H1 (cell line): ENCODE measurements around the gene AP4B1. TPM values are rescaled to one million over a fixed set of nuclear protein-coding genes. Genes with fewer than 3 reads are reported as not detected.

Experiments
- CTCF ChIA-PET: fragments of 300-600 bp; sonication (Branson Sonifier 250); formaldehyde crosslinking; loops from one replicate; lab custom pipeline; 2021; ENCODE audit not compliant: partially characterized antibody; lab: Charles Lee
- POLR2A ChIA-PET: fragments of 300-600 bp; sonication (Branson Sonifier 250); formaldehyde crosslinking; loops from one replicate; lab custom pipeline; 2021; ENCODE audit warnings: inconsistent platforms; ENCODE audit not compliant: partially characterized antibody; lab: Charles Lee
- DNase-seq, 2 experiments: peaks; one replicate each; pipeline versions ENCODE4 v3.0.0 to v3.0.0-alpha.2; 2010 to 2022; ENCODE audit warnings: low spot score in 2 of 2, low read depth in 1 of 2, mixed read lengths in 1 of 2
- FAIRE-seq: peaks from 2 replicates; lab custom pipeline; 2011; peaks lifted over from hg19 to GRCh38; lab: Jason Lieb, UNC
- H2AFZ ChIP-seq: 2 replicates; pipeline ENCODE4 v1.8.1; 2012; ENCODE audit warnings: low read length, inconsistent platforms
- H2AK5ac ChIP-seq: 2 replicates; pipeline ENCODE4 v1.6.1; 2013; ENCODE audit warnings: low read depth, low read length
- H2BK120ac ChIP-seq: replicated peaks from 2 replicates; pipeline ENCODE3; 2013; ENCODE audit warnings: low read depth, low read length, inconsistent platforms
- H2BK12ac ChIP-seq: 2 replicates; pipeline ENCODE4 v1.6.1; 2013; ENCODE audit warnings: low read depth, low read length
- H2BK15ac ChIP-seq: 2 replicates; pipeline ENCODE4 v1.6.1; 2013; ENCODE audit warnings: low read length
- H2BK20ac ChIP-seq: 2 replicates; pipeline ENCODE4 v1.6.1; 2013; ENCODE audit warnings: low read length
- H2BK5ac ChIP-seq: 2 replicates; pipeline ENCODE4 v1.6.1; 2013; ENCODE audit warnings: low read depth, low read length
- H3K14ac ChIP-seq: 2 replicates; pipeline ENCODE4 v1.6.1; 2013; ENCODE audit warnings: inconsistent platforms; ENCODE audit not compliant: insufficient read length
- H3K18ac ChIP-seq: 2 replicates; pipeline ENCODE4 v1.6.1; 2013; ENCODE audit warnings: low read length; ENCODE audit errors: extremely low read depth
- H3K23ac ChIP-seq: 2 replicates; pipeline ENCODE4 v1.6.1; 2013; ENCODE audit warnings: inconsistent platforms; ENCODE audit not compliant: insufficient read length
- H3K23me2 ChIP-seq: 2 replicates; pipeline ENCODE4 v1.6.1; 2013; ENCODE audit warnings: low read depth, low read length
- H3K27ac ChIP-seq: 2 replicates; pipeline ENCODE4 v1.6.1; 2011; ENCODE audit warnings: low read depth, low read length, inconsistent platforms
- H3K27me3 ChIP-seq, 4 experiments: replicated peaks in 1 of 4; 1 replicate in 1 of 4; 2 replicates in 3 of 4; pipeline versions ENCODE4 v1.6.1 to v1.8.1; 2011 to 2013; ENCODE audit warnings: low read length in 3 of 4, mild to moderate bottlenecking in 3 of 4, inconsistent platforms in 2 of 4, mixed read lengths in 2 of 4, moderate library complexity in 1 of 4; ENCODE audit not compliant: control insufficient read depth in 3 of 4, insufficient read depth in 3 of 4; ENCODE audit errors: extremely low read depth in 1 of 4
- H3K36me3 ChIP-seq, 4 experiments: 2 replicates each; pipeline versions ENCODE4 v1.6.1 to v1.8.1; 2011 to 2013; ENCODE audit warnings: mild to moderate bottlenecking in 4 of 4, low read length in 3 of 4, moderate library complexity in 2 of 4, control low read depth in 1 of 4, inconsistent platforms in 1 of 4; ENCODE audit not compliant: insufficient read depth in 4 of 4, control insufficient read depth in 2 of 4
- H3K4ac ChIP-seq: replicated peaks from 2 replicates; pipeline ENCODE3; 2013; ENCODE audit warnings: low read length, low read depth, mixed read lengths, inconsistent platforms; ENCODE audit not compliant: insufficient read length
- H3K4me1 ChIP-seq, 4 experiments: replicated peaks in 1 of 4; 1 replicate in 1 of 4; 2 replicates in 3 of 4; pipeline versions ENCODE4 v1.6.1 to v1.8.1; 2011 to 2013; ENCODE audit warnings: low read length in 3 of 4, inconsistent platforms in 2 of 4, mixed read lengths in 1 of 4; ENCODE audit not compliant: insufficient read depth in 4 of 4, control insufficient read depth in 3 of 4
- H3K4me2 ChIP-seq, 2 experiments: 2 replicates each; pipeline versions ENCODE4 v1.6.1 to v1.8.1; 2011 to 2013; ENCODE audit warnings: low read depth in 2 of 2, low read length in 2 of 2, control low read depth in 1 of 2, inconsistent platforms in 1 of 2, mild to moderate bottlenecking in 1 of 2; ENCODE audit not compliant: insufficient read depth in 1 of 2
- H3K4me3 ChIP-seq, 4 experiments: fragments of 200-600, 300-600 bp in 1 of 4; sonication (generic), shearing (Covaris generic), sonication (Bioruptor Twin) in 1 of 4; 2 replicates each; pipeline versions ENCODE4 v1.5.1 to v1.8.1; 2011 to 2016; ENCODE audit warnings: low read length in 4 of 4, low read depth in 3 of 4, control low read depth in 2 of 4, inconsistent platforms in 2 of 4, mild to moderate bottlenecking in 2 of 4, mixed read lengths in 1 of 4, moderate library complexity in 1 of 4; ENCODE audit not compliant: insufficient read depth in 2 of 4; ENCODE audit errors: extremely low read depth in 1 of 4
- H3K56ac ChIP-seq: replicated peaks from 2 replicates; pipeline ENCODE3; 2013; ENCODE audit warnings: low read depth, mild to moderate bottlenecking, mixed read lengths, low read length, inconsistent platforms; ENCODE audit not compliant: insufficient read length
- H3K79me1 ChIP-seq: 2 replicates; pipeline ENCODE4 v1.6.1; 2013; ENCODE audit warnings: low read depth, low read length, control low read depth
- H3K79me2 ChIP-seq, 2 experiments: 2 replicates each; pipeline versions ENCODE4 v1.6.1 to v1.8.1; 2012 to 2013; ENCODE audit warnings: low read length in 2 of 2, mild to moderate bottlenecking in 2 of 2, inconsistent platforms in 1 of 2; ENCODE audit not compliant: insufficient read depth in 2 of 2, control insufficient read depth in 1 of 2
- H3K9ac ChIP-seq, 4 experiments: replicated peaks in 1 of 4; 1 replicate in 1 of 4; 2 replicates in 3 of 4; pipeline versions ENCODE4 v1.6.1 to v1.8.1; 2011 to 2013; ENCODE audit warnings: low read depth in 3 of 4, low read length in 3 of 4, control low read depth in 2 of 4, mild to moderate bottlenecking in 2 of 4, moderate library complexity in 2 of 4, inconsistent platforms in 1 of 4; ENCODE audit errors: extremely low read depth in 1 of 4
- H3K9me3 ChIP-seq, 2 experiments: 2 replicates each; pipeline versions ENCODE4 v1.6.1 to v1.8.1; 2012 to 2013; ENCODE audit warnings: mild to moderate bottlenecking in 2 of 2, moderate library complexity in 2 of 2, control low read depth in 1 of 2, inconsistent platforms in 1 of 2, low read depth in 1 of 2, low read length in 1 of 2, mixed read lengths in 1 of 2; ENCODE audit not compliant: insufficient read depth in 2 of 2
- H4K20me1 ChIP-seq, 2 experiments: replicated peaks in 1 of 2; 2 replicates each; pipeline versions ENCODE3 to v1.8.1; 2011 to 2013; ENCODE audit warnings: inconsistent platforms in 2 of 2, low read length in 2 of 2, mild to moderate bottlenecking in 1 of 2; ENCODE audit not compliant: insufficient read depth in 2 of 2, control insufficient read depth in 1 of 2
- H4K5ac ChIP-seq: 2 replicates; pipeline ENCODE4 v1.6.1; 2013; ENCODE audit warnings: low read length, low read depth, mixed read lengths, inconsistent platforms; ENCODE audit not compliant: insufficient read length
- H4K8ac ChIP-seq: 2 replicates; pipeline ENCODE4 v1.8.0; 2013; ENCODE audit warnings: mild to moderate bottlenecking, moderate library complexity, low read length, inconsistent platforms; ENCODE audit not compliant: insufficient read depth; ENCODE audit errors: extremely low read depth
- H4K91ac ChIP-seq: replicated peaks from 2 replicates; pipeline ENCODE3; 2013; ENCODE audit warnings: low read length, mixed read lengths, inconsistent platforms; ENCODE audit not compliant: insufficient read length
- EZH2 ChIP-seq: fragments of 200-600 bp; sonication (generic); IDR thresholded peaks from 2 replicates; pipeline ENCODE4 v1.7.1; 2012; ENCODE audit warnings: low read depth, mild to moderate bottlenecking, moderate library complexity, low read length, inconsistent platforms; ENCODE audit not compliant: severe bottlenecking
- FOSL1 ChIP-seq: IDR thresholded peaks from 2 replicates; pipeline ENCODE4 v1.6.1; 2011; ENCODE audit warnings: mild to moderate bottlenecking, low read depth, low read length, moderate library complexity; ENCODE audit not compliant: insufficient read depth
- GABPA ChIP-seq: IDR thresholded peaks from 2 replicates; pipeline ENCODE4 v1.6.1; 2011; ENCODE audit warnings: mild to moderate bottlenecking, low read length, moderate library complexity, borderline replicate concordance; ENCODE audit not compliant: insufficient read depth
- GTF2F1 ChIP-seq: IDR thresholded peaks from 2 replicates; pipeline ENCODE4 v1.6.1; 2012; ENCODE audit warnings: low read depth, low read length, improper control_type of control experiment, borderline replicate concordance
- JUN ChIP-seq: IDR thresholded peaks from 2 replicates; pipeline ENCODE4 v1.6.1; 2011; ENCODE audit warnings: low read depth, mild to moderate bottlenecking, improper control_type of control experiment, low read length
- PHF8 ChIP-seq: fragments of 200-600 bp; sonication (generic); conservative IDR thresholded peaks from 2 replicates; pipeline ENCODE4 v1.7.1; 2012; ENCODE audit warnings: low read depth, mild to moderate bottlenecking, inconsistent platforms, low read length, moderate library complexity
- SIX5 ChIP-seq: IDR thresholded peaks from 2 replicates; pipeline ENCODE4 v1.6.1; 2011; ENCODE audit warnings: mild to moderate bottlenecking, low read depth, low read length
- SUZ12 ChIP-seq: fragments of 200-600 bp; sonication (generic); IDR thresholded peaks from 2 replicates; pipeline ENCODE4 v1.6.1; 2012; ENCODE audit warnings: mild to moderate bottlenecking, inconsistent platforms, low read length, moderate library complexity, mixed read lengths
- TAF7 ChIP-seq: optimal IDR thresholded peaks from 2 replicates; pipeline ENCODE3; 2011; ENCODE audit warnings: low read depth, mild to moderate bottlenecking, inconsistent platforms, low read length, moderate library complexity, borderline replicate concordance
- TCF12 ChIP-seq: IDR thresholded peaks from 2 replicates; pipeline ENCODE4 v1.6.1; 2011; ENCODE audit warnings: low read depth, mild to moderate bottlenecking, low read length
- WGBS, 2 experiments: shearing (Covaris generic) in 1 of 2; methylation state at CpG; one replicate each; pipeline versions ENCODE4 v1.1.6 to v1.1.7; 2013 to 2015; ENCODE audit warnings: low lambda C conversion rate in 2 of 2, mixed read lengths in 2 of 2, inconsistent platforms in 1 of 2, low coverage in 1 of 2, missing lambda C conversion rate in 1 of 2; ENCODE audit not compliant: insufficient replicate concordance in 2 of 2, insufficient coverage in 1 of 2, insufficient read length in 1 of 2; ENCODE audit errors: extremely low coverage in 1 of 2, missing lambda C conversion rate in 1 of 2; 5-methylcytosine and 5-hydroxymethylcytosine counted together
- polyA plus RNA-seq, 7 experiments: library from polyadenylated mRNA; depleted of rRNA in 3 of 7; stranded (reverse) in 5 of 7; unstranded in 2 of 7; fragments of >200 nt in 5 of 7; fragments of 200-250 nt in 2 of 7; gene quantifications; 1 replicate in 5 of 7; 2 replicates in 1 of 7; 4 replicates in 1 of 7; pipeline versions ENCODE4 v1.2.1 to v1.2.3, GENCODE V29; 2011 to 2013; ENCODE audit warnings: missing spikeins in 2 of 7, mixed read lengths in 2 of 7
- total RNA-seq: library from RNA; stranded (reverse); fragmentation: NEBNext Ultra II Directional; extraction: Animal tissue kit (Norgen Biotek cat#: 25700); gene quantifications from 2 replicates; pipeline ENCODE4 v1.2.1, GENCODE V29; 2021
- TF ChIP-seq, protein P1 (sequence below): IDR thresholded peaks from 2 replicates; pipeline ENCODE4 v1.6.1; 2012; ENCODE audit warnings: low read length, inconsistent platforms

AP4B1 gene
- total and polyA plus RNA-seq, 2 of the 8 experiments (the other 6 are each of a cell fraction or from before 2014, with no cell fraction given): 8.9 to 9.0 TPM

DNA sequence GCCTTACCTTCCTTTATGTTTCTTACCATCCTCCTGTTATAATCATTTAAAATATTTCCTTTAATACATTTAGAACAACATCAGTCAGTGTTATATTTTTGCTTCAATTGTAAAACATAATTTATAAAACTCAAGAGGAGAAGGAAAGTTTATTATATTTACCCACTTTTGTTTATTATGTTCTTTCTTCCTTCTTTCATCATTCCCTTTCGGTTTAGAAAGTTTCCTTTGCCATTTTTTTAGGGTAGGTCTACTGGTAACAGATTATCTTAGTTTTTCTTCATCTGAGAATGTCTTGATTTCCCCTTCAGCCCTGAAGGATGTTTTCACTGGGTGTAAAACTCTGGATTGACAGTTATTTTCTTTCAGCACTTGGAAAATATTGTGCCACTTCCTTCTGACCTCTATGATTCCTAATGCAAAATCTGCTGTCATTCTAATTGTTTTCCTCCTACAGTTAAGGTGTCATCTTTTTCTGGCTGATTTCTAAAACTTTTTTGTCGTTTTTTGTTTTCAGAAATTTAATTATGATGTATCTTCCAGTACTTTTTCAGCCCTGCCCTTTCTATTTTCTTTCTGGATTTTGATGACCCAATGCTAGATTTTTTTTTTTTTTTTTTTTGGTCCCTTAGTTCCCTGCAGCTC lies 58.1 kb downstream of the AP4B1 start:
- H3K79me1 ChIP-seq: no peaks in the 10 kb centered on the region
- H2BK12ac ChIP-seq: no peak overlapping the region
- no peak overlapping the region for H2BK5ac ChIP-seq
- no peak overlapping the region for H2BK120ac ChIP-seq
- H3K9ac ChIP-seq: no peak overlapping the region
- no peaks in the 10 kb centered on the region for H3K4me1 ChIP-seq
- no peak overlapping the region for H4K91ac ChIP-seq
- H2AFZ ChIP-seq: no peak overlapping the region
- no peaks in the 10 kb centered on the region for H4K20me1 ChIP-seq
- 91% methylated on average over 2 of the region's 2 CpGs; no CpG with 5 or more reads in 1 of the 2 experiments for WGBS, 2 experiments
- no peak overlapping the region for H3K23ac ChIP-seq
- H3K4ac ChIP-seq: no peak overlapping the region
- H2AK5ac ChIP-seq: no peak overlapping the region
- no peaks in the 10 kb centered on the region for H3K27me3 ChIP-seq
- no peak overlapping the region for H3K4me3 ChIP-seq
- FAIRE-seq (no peak), DNase-seq (no peak)
- no peak overlapping the region for H3K14ac ChIP-seq
- no peak overlapping the region for H3K18ac ChIP-seq
- H4K5ac ChIP-seq: no peak overlapping the region
- H3K9me3 ChIP-seq: peaks cover 0 to 3% of the 10 kb centered on the region in 2 experiments; a peak in 1 of 4 replicates
- no peak overlapping the region for H2BK20ac ChIP-seq
- no peaks in the 10 kb centered on the region for H3K79me2 ChIP-seq
- no peak overlapping the region for H3K27ac ChIP-seq
- H4K8ac ChIP-seq: no peak overlapping the region
- H3K56ac ChIP-seq: no peak overlapping the region
- no peaks in the 10 kb centered on the region; the same call in 1 of the 2 replicates for H3K23me2 ChIP-seq
- ChIA-PET POLR2A (no interaction called here), CTCF (interaction anchor here (1.6 kb wide), 1 partner anchor 13 kb away, joined by 3 read pairs; no protein-coding TSS in a partner anchor)
- H3K36me3 ChIP-seq: no peaks in the 10 kb centered on the region
- no peak overlapping the region for H2BK15ac ChIP-seq
- H3K4me2 ChIP-seq: no peak overlapping the region
- TF ChIP-seq PHF8 (no peak), EZH2 (no peak), TCF12 (no peak), GTF2F1 (no peak), SUZ12 (no peak), GABPA (no peak), TAF7 (no peak), FOSL1 (no peak), SIX5 (no peak), JUN (no peak)
- TF ChIP-seq, protein P1, sequence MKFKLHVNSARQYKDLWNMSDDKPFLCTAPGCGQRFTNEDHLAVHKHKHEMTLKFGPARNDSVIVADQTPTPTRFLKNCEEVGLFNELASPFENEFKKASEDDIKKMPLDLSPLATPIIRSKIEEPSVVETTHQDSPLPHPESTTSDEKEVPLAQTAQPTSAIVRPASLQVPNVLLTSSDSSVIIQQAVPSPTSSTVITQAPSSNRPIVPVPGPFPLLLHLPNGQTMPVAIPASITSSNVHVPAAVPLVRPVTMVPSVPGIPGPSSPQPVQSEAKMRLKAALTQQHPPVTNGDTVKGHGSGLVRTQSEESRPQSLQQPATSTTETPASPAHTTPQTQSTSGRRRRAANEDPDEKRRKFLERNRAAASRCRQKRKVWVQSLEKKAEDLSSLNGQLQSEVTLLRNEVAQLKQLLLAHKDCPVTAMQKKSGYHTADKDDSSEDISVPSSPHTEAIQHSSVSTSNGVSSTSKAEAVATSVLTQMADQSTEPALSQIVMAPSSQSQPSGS: no peak
